NCI-H345 treated with DMSO at 0.1 percent for 48 hours (cell line): Measurements from ENCODE around the gene ADRA2A.

Experiments used
- DNase-seq: peaks from one replicate; lab custom pipeline; 2025; ENCODE audit not compliant: unreplicated experiment; lab: John Stamatoyannopoulos, UW

ADRA2A gene

GRCh38 chr10:111130471-111130870 is 53.6 kb downstream of the ADRA2A start:
- no peak for DNase-seq
